Type B pancreatic cell (in vitro differentiated cells): ENCODE results near the gene HOTAIR. TPM values are rescaled to one million over a fixed set of nuclear protein-coding genes. Genes with fewer than 3 reads are reported as not detected.

Source experiments
- DNase-seq: peaks from one replicate; pipeline ENCODE4 v3.0.0; 2021; ENCODE audit warnings: mixed read lengths; ENCODE audit not compliant: unreplicated experiment; ENCODE audit errors: extremely low spot score
- H3K27ac Mint-ChIP-seq: 2 replicates; pipeline ENCODE4 v1.8.0; 2021; ENCODE audit warnings: mild to moderate bottlenecking, mixed read lengths
- H3K27me3 Mint-ChIP-seq: 2 replicates; pipeline ENCODE4 v1.8.0; 2021; ENCODE audit warnings: mixed read lengths
- H3K36me3 Mint-ChIP-seq: 2 replicates; pipeline ENCODE4 v1.8.0; 2021; ENCODE audit warnings: mixed read lengths
- H3K4me1 Mint-ChIP-seq: one replicate; pipeline ENCODE4 v1.8.0; 2021; ENCODE audit warnings: mixed read lengths; ENCODE audit not compliant: unreplicated experiment
- H3K4me3 Mint-ChIP-seq: 2 replicates; pipeline ENCODE4 v1.8.0; 2021; ENCODE audit warnings: mild to moderate bottlenecking, mixed read lengths
- H3K9me3 Mint-ChIP-seq: 2 replicates; pipeline ENCODE4 v1.8.0; 2021; ENCODE audit warnings: mixed read lengths
- total RNA-seq: library from RNA; stranded (reverse); gene quantifications from 2 replicates; pipeline ENCODE4 v1.2.1, GENCODE V29; 2021; ENCODE audit warnings: low replicate concordance
- TF ChIP-seq, protein P1 (sequence below): fragments of 200-600 bp; sonication (generic); conservative IDR thresholded peaks from 2 replicates; pipeline ENCODE4 v1.5.0; 2021; ENCODE audit warnings: antibody characterized with exemption, mild to moderate bottlenecking

HOTAIR gene
- total RNA-seq, 1 donor from 2014 or later: not detected

DNA sequence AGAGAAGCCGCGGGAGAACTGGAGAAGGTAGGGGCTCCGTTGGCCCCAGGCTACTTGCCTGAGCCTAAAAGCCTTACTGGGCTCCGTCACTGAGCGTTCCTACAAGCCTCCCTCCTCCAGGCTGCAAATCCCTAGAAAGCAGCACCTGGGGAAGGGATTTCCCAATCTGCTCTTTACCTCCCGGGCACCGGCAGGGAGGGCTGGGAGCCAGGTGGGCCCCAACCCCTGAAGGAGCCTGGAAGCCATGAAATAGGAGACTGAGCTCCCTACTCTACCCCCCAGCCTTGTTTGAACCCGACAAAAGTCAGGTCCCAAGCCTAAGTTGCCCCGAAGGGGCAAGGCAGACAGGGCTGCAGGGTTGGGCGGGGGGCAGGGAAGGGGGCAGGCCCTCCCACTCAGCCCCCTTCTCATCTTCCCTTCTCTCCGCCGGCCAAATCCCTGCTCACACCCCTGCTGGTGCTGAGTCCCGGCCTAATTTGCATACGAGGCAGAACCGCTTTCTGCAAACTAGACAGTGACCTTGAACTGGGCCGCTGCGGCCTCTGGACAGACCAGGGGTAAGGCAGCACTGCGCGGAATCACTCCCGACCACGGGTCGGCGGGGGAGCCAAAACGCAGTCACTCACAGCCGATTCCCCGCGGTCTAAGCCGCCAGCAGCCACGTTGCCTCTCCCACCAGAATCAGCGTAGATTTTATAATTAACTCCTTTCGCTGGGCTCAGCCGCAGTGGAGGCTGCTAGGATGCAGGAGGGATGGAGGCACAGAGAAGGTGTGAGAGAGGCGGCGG lies 23.8 kb downstream of the HOTAIR start:
- Mint-ChIP-seq H3K27me3 (peaks cover 98% of the 10 kb centered on the region), H3K36me3 (no peaks in the 10 kb centered on the region), H3K27ac (no peak overlapping the region), H3K9me3 (no peaks in the 10 kb centered on the region), H3K4me3 (no peak overlapping the region), H3K4me1 (no peaks in the 10 kb centered on the region)
- TF ChIP-seq, protein P1, sequence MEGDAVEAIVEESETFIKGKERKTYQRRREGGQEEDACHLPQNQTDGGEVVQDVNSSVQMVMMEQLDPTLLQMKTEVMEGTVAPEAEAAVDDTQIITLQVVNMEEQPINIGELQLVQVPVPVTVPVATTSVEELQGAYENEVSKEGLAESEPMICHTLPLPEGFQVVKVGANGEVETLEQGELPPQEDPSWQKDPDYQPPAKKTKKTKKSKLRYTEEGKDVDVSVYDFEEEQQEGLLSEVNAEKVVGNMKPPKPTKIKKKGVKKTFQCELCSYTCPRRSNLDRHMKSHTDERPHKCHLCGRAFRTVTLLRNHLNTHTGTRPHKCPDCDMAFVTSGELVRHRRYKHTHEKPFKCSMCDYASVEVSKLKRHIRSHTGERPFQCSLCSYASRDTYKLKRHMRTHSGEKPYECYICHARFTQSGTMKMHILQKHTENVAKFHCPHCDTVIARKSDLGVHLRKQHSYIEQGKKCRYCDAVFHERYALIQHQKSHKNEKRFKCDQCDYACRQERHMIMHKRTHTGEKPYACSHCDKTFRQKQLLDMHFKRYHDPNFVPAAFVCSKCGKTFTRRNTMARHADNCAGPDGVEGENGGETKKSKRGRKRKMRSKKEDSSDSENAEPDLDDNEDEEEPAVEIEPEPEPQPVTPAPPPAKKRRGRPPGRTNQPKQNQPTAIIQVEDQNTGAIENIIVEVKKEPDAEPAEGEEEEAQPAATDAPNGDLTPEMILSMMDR: no peak
- no peak for DNase-seq

DNA sequence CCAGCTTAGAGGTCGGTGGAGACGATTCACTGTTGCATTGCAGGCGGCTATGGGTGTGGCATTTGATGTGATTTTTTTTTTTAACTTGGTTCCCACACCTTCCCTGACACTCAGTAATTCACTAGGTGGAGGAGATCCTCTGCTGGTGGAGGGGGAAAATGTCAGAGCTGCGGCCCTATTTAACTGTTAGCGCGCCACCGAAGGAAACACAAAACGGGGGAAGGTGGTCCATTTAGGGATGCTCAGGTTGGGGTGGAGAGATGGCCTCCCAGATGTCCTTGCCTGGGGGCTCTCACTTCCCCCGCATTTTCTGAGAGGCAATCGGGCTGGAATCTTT lies 24.3 kb downstream of the HOTAIR start:
- peaks cover 98% of the 10 kb centered on the region for H3K27me3 Mint-ChIP-seq
- DNase-seq: no peak
- TF ChIP-seq, protein P1: no peak
- H3K9me3 Mint-ChIP-seq: no peaks in the 10 kb centered on the region
- H3K4me3 Mint-ChIP-seq: no peak overlapping the region
- no peaks in the 10 kb centered on the region for H3K36me3 Mint-ChIP-seq
- no peak overlapping the region for H3K27ac Mint-ChIP-seq
- no peaks in the 10 kb centered on the region for H3K4me1 Mint-ChIP-seq

DNA sequence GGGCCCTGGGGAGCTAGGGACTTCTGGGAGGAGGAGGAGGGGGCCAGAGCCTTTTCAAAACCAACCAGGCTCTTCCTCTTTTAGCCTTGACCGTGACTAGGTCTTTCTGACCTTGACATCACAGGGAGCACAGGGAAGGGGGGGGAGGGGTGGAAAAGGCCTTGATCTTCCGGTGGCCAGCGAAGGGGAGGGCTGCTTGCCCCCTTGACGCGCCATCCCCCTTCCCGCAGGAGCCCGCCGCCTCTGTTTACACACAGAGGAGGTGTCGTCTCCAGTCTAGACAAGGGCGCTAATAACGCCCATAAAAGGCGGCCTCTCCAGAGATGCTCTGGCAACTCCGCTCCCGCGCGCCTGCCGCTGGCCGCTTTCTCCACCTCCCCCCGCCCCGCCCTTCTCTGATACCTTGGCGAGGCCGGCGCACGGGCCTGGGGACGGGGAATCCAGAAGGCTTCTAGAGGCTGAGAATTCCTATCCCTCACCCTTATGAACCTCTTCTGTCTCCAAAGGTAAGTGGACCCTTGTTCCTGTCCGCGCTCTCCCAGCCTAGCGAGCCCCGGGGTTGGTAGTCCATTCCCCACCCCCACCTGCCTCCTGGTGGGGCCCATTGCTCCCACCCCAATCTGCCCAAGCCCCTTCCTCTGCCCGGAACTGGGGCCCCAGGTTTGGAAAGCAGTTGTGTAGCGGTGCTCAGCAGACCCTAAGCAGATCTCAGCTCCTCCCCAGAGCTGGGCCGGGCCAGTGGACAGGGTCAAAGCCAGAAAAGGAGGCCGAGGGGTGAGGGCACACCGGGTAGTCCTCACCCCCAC lies 24.9 kb downstream of the HOTAIR start:
- no peak overlapping the region for H3K4me3 Mint-ChIP-seq
- H3K36me3 Mint-ChIP-seq: no peaks in the 10 kb centered on the region
- no peaks in the 10 kb centered on the region for H3K4me1 Mint-ChIP-seq
- TF ChIP-seq, protein P1: no peak
- H3K9me3 Mint-ChIP-seq: no peaks in the 10 kb centered on the region
- H3K27me3 Mint-ChIP-seq: peaks cover 100% of the 10 kb centered on the region
- DNase-seq: no peak
- H3K27ac Mint-ChIP-seq: no peak overlapping the region

DNA sequence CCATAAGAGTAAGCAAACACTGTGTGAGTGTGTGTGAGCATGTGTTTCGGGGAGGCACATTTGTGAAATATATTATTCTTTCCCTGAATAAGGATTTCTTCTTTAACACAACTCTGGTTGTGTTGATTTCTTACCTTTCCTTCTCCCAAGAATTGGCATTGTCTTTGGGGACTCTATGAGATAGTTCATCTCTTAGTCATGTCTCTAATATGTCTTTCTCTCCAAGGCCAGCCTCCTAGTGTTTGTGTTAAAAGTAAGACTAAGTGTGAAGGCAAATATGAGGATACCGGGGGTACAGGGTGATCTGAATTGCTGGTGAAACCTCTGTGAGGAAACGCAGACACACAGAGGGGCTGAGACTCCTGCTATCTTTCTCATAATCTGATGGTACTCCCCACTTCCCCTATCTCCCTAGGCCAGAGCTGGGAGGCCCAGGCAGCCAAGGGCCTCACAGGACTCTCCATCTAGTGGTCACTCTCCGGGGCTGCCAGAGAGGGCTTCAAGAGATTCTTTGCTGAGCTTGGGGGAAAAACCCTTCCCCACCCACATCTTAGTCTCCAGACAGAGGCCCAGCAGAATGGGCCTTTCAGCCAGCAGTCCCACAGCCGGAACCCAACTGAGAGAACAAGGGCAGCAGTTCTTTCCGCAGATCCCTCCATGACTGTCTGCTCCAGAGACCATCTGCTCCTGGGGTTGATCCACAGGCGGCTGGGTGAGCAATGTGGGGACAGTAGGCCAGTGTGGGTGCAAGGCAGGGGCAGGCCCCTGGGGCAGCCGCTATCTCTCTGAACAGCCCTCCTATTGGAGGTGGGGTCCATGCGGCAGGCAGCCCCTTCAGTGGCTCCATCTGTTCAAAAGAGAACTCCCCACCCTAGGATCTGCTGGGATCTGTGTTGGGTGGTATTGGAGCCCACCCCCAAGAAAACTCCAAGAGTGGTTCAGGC lies 25.8 kb downstream of the HOTAIR start:
- DNase-seq: no peak
- H3K9me3 Mint-ChIP-seq: no peaks in the 10 kb centered on the region
- no peaks in the 10 kb centered on the region for H3K36me3 Mint-ChIP-seq
- H3K4me1 Mint-ChIP-seq: no peaks in the 10 kb centered on the region
- no peak overlapping the region for H3K27ac Mint-ChIP-seq
- H3K27me3 Mint-ChIP-seq: peaks cover 100% of the 10 kb centered on the region
- TF ChIP-seq, protein P1: no peak
- H3K4me3 Mint-ChIP-seq: no peak overlapping the region

DNA sequence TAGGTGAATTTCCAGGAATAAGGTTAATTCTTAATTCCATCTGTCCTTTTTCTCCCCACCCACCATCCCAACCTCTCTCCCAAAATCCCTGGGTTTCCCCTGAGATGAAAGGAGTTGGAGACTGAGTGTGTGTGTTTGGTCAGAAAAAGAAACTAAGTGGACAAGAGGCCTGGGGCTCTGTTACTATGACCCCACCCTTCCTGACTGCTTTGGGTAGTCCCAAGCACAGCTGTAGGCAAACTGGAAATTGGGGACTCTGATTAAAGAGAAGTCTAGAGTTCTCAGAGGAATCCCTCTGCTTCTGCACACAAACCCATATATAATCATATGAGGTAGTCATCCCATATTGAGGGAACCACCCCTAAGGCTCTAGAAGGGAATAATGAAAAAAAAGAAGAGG lies 27.0 kb downstream of the HOTAIR start:
- peaks cover 100% of the 10 kb centered on the region for H3K27me3 Mint-ChIP-seq
- H3K36me3 Mint-ChIP-seq: no peaks in the 10 kb centered on the region
- H3K4me3 Mint-ChIP-seq: no peak overlapping the region
- DNase-seq: no peak
- no peaks in the 10 kb centered on the region for H3K9me3 Mint-ChIP-seq
- H3K4me1 Mint-ChIP-seq: no peaks in the 10 kb centered on the region
- TF ChIP-seq, protein P1: no peak
- no peak overlapping the region for H3K27ac Mint-ChIP-seq
